GM12865 (cell line): ENCODE measurements around the gene C5orf47.

Experiments
- DNase-seq: peaks from one replicate; pipeline ENCODE4 v3.0.0; 2010; ENCODE audit warnings: low read depth
- H3K4me3 ChIP-seq: 2 replicates; pipeline ENCODE4 v1.5.1; 2011; ENCODE audit warnings: mild to moderate bottlenecking, low read depth, low read length, control low read depth
- CTCF ChIP-seq: IDR thresholded peaks from 2 replicates; pipeline ENCODE4 v1.5.1; 2011; ENCODE audit warnings: low read length, control low read depth, low read depth, inconsistent platforms; ENCODE audit not compliant: insufficient read depth; ENCODE audit errors: missing control alignments

Gene C5orf47

GRCh38 chr5:173970878-173971650 is 17.9 kb upstream of the C5orf47 start:
- TF ChIP-seq CTCF, result no peak
- DNase-seq, result no peak
- H3K4me3 ChIP-seq, result no peak overlapping the region

- no peak overlapping the region for H3K4me3 ChIP-seq
- no peak for TF ChIP-seq CTCF
- no peak for DNase-seq
These were observed 17.2 kb upstream of the C5orf47 start for GRCh38 chr5:173971681-173972345.

DNA sequence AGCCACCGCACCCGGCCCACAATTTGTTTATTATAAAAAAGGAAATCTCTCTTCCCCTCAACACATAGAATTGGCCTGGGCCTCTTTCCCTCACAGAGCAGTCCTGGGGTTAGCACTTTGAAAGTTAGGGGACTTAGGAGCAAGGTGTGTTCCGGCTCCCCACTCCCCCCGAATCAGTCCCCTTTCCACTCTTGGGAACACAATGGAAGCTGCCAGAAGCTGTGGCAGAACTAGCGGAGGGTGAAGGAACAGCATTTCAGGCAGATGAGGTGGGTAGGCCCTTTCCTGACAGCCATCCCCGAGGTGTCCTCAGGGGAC is 16.4 kb upstream of the C5orf47 start:
- no peak for TF ChIP-seq CTCF

GRCh38 chr5:173972925-173973615 is 15.9 kb upstream of the C5orf47 start:
- TF ChIP-seq CTCF, result peak; percentile 81
- peak; percentile 86 for DNase-seq
- H3K4me3 ChIP-seq, result peak overlapping the region; percentile 50

More for the DNA sequence above, 16.4 kb upstream of the C5orf47 start:
- H3K4me3 ChIP-seq, result no peak overlapping the region
- DNase-seq, result no peak

GRCh38 chr5:173973616-173973969 is 15.4 kb upstream of the C5orf47 start:
- H3K4me3 ChIP-seq, result peak overlapping the region; percentile 50
- DNase-seq, result no peak
- no peak for TF ChIP-seq CTCF

DNA sequence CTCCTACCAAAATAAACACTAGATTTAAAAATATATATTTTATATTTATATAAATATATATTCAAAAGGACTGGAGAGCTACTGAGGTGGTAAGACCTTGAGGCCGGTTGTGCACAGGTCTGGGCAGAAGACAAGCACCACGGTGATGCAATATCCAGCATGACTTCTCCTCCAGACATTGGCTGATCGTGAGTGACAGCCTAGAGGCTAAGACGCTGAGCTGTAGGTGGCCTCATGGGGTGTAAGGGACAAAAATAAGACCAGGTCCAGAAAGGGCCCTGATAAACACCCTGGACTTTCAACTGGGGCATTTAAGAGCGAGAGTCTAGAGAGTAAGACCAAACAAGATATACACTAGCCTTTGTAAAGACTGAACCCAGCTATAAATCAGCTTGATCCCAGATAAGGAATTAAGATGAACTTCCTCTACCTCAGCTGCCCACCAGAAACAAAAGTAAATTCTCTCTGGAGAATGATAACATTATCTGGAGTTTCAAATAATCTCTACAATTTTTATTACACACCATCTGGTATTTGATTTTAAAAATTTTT is 14.2 kb upstream of the C5orf47 start:
- DNase-seq, result no peak
- H3K4me3 ChIP-seq, result no peak overlapping the region
- no peak for TF ChIP-seq CTCF
